ENCODE data around the gene AFAP1L2.

Gene AFAP1L2
- 1.2 to 3.3 (median 2.7) reads per million in 3 donors for total RNA-seq

GRCh38 chr10:114404171-114405010, at the start of gene AFAP1L2:
TSS of gene AFAP1L2 (minus strand) at chr10:114404502. CDS start at chr10:114404455, 47 bp downstream.
- DNase-seq, result no peak
- H3K4me3 ChIP-seq (ENCODE audit: insufficient read depth, low read depth, low read length, poor library complexity, severe bottlenecking), result no peak within 1 kb of the TSS
- H3K27me3 ChIP-seq (replicated peaks; ENCODE audit: control insufficient read depth, insufficient read depth, low read length, poor library complexity, severe bottlenecking), result peaks cover 26% of the 10 kb centered on the region
- H3K9me3 ChIP-seq (ENCODE audit: control insufficient read depth, low read length), result no peaks in the 10 kb centered on the region
- no peak within 1 kb of the TSS for H3K27ac ChIP-seq (ENCODE audit: insufficient read depth, low read length, poor library complexity, severe bottlenecking)
- no peaks in the 10 kb centered on the region for H3K4me1 ChIP-seq (ENCODE audit: control insufficient read depth, insufficient read depth, low read length, poor library complexity, severe bottlenecking)
- no peaks in the 10 kb centered on the region for H3K36me3 ChIP-seq (ENCODE audit: control insufficient read depth, insufficient read depth, low read length)

DNA sequence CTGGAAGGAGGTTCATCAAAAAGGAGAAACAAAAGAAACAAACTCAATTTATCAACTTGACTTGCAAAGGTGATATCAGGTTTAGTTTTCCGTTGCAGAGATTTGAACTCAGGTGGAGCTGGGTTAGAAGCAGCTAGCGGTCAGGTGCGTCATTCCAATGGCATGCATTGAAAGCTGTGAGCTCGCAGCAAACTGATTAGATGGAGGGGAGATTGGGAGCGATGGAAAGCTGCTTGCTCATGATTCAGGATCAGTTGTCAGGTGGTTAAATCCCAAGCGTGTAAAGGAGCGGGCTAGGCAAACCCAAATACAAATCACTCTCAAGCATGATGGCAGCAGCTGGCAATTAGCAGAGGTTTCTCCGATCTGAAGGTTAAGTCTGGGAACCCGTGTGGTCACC, 49.3 kb upstream of the AFAP1L2 start:
- peaks cover 35% of the 10 kb centered on the region for H3K36me3 ChIP-seq (ENCODE audit: control insufficient read depth, insufficient read depth, low read length)
- no peaks in the 10 kb centered on the region for H3K27me3 ChIP-seq (replicated peaks; ENCODE audit: control insufficient read depth, insufficient read depth, low read length, poor library complexity, severe bottlenecking)
- no peaks in the 10 kb centered on the region for H3K9me3 ChIP-seq (ENCODE audit: control insufficient read depth, low read length)
- no peak overlapping the region for H3K4me3 ChIP-seq (ENCODE audit: insufficient read depth, low read depth, low read length, poor library complexity, severe bottlenecking)
- H3K27ac ChIP-seq (ENCODE audit: insufficient read depth, low read length, poor library complexity, severe bottlenecking), result no peak overlapping the region
- H3K4me1 ChIP-seq (ENCODE audit: control insufficient read depth, insufficient read depth, low read length, poor library complexity, severe bottlenecking), result no peaks in the 10 kb centered on the region
- DNase-seq, result no peak

DNA sequence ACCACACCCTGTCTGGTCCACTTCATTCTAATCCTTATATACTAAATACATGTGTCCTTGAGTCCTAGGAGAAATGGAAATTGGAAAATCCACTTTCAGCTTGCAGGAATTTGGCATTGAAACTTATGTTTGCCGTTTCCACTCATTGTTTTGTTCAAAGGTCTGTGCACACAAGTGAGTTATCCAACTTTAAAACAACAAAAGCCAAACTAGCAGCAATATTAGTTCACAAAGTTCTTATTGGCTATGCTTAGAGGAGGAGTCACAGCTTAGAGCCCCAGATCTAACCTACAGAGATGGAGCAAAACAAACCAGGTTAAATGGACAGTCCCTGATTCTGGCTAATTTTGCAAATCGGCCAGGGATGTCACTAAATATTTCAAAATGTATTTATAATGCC, 44.6 kb upstream of the AFAP1L2 start:
- Histone ChIP-seq H3K36me3 (ENCODE audit: control insufficient read depth, insufficient read depth, low read length) (peaks cover 46% of the 10 kb centered on the region), H3K27ac (ENCODE audit: insufficient read depth, low read length, poor library complexity, severe bottlenecking) (no peak overlapping the region), H3K4me3 (ENCODE audit: insufficient read depth, low read depth, low read length, poor library complexity, severe bottlenecking) (no peak overlapping the region), H3K9me3 (ENCODE audit: control insufficient read depth, low read length) (no peaks in the 10 kb centered on the region), H3K4me1 (ENCODE audit: control insufficient read depth, insufficient read depth, low read length, poor library complexity, severe bottlenecking) (no peaks in the 10 kb centered on the region), H3K27me3 (replicated peaks; ENCODE audit: control insufficient read depth, insufficient read depth, low read length, poor library complexity, severe bottlenecking) (no peaks in the 10 kb centered on the region)
- no peak for DNase-seq

DNA sequence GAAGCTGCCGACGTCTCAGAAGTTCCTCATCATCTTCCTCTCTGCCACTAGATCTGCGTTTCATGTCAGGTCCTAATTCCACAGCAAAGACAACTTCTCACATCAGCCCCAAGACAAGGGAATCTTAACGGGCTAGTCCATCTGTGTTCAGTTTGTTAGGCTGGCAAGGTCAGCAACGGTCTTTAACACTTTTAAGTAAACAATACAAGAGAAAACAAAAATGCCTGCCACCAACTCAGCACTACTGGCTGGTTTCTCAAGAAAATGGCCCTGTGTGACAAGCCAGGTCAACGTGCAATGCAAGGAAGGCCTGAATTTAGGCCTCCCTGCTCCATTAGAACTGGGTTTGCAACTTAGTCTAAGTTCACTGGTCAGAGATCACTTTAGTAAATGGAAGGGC, 41.0 kb upstream of the AFAP1L2 start:
- DNase-seq, result no peak
- no peak overlapping the region for H3K4me3 ChIP-seq (ENCODE audit: insufficient read depth, low read depth, low read length, poor library complexity, severe bottlenecking)
- no peaks in the 10 kb centered on the region for H3K27me3 ChIP-seq (replicated peaks; ENCODE audit: control insufficient read depth, insufficient read depth, low read length, poor library complexity, severe bottlenecking)
- no peak overlapping the region for H3K27ac ChIP-seq (ENCODE audit: insufficient read depth, low read length, poor library complexity, severe bottlenecking)
- no peaks in the 10 kb centered on the region for H3K9me3 ChIP-seq (ENCODE audit: control insufficient read depth, low read length)
- peaks cover 53% of the 10 kb centered on the region for H3K36me3 ChIP-seq (ENCODE audit: control insufficient read depth, insufficient read depth, low read length)
- no peaks in the 10 kb centered on the region for H3K4me1 ChIP-seq (ENCODE audit: control insufficient read depth, insufficient read depth, low read length, poor library complexity, severe bottlenecking)

DNA sequence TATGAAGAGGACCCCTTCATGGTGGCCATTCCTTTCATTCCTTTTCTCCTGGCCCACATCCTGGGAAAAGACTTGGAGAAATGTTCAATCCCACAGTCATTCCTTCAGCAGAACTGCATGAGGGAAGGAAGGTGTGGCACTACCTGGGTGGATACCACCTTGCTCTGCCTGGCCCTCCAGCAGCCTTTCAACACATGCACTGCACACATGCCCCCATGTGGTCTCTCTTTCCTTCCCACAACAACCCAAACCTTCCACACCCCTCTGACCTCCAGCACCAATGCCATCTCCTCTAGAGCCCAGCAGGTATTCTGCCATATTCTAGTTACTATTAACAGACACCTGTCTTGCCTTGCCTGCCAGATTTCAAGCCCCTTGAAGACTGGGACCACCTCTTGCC, 40.5 kb upstream of the AFAP1L2 start:
- Histone ChIP-seq H3K9me3 (ENCODE audit: control insufficient read depth, low read length) (no peaks in the 10 kb centered on the region), H3K27ac (ENCODE audit: insufficient read depth, low read length, poor library complexity, severe bottlenecking) (no peak overlapping the region), H3K27me3 (replicated peaks; ENCODE audit: control insufficient read depth, insufficient read depth, low read length, poor library complexity, severe bottlenecking) (no peaks in the 10 kb centered on the region), H3K4me1 (ENCODE audit: control insufficient read depth, insufficient read depth, low read length, poor library complexity, severe bottlenecking) (no peaks in the 10 kb centered on the region), H3K36me3 (ENCODE audit: control insufficient read depth, insufficient read depth, low read length) (peaks cover 57% of the 10 kb centered on the region), H3K4me3 (ENCODE audit: insufficient read depth, low read depth, low read length, poor library complexity, severe bottlenecking) (no peak overlapping the region)
- DNase-seq, result no peak

- no peaks in the 10 kb centered on the region for H3K4me1 ChIP-seq (ENCODE audit: control insufficient read depth, insufficient read depth, low read length, poor library complexity, severe bottlenecking)
- H3K27me3 ChIP-seq (replicated peaks; ENCODE audit: control insufficient read depth, insufficient read depth, low read length, poor library complexity, severe bottlenecking), result no peaks in the 10 kb centered on the region
- H3K4me3 ChIP-seq (ENCODE audit: insufficient read depth, low read depth, low read length, poor library complexity, severe bottlenecking), result no peak overlapping the region
- DNase-seq, result no peak
- H3K36me3 ChIP-seq (ENCODE audit: control insufficient read depth, insufficient read depth, low read length), result peaks cover 66% of the 10 kb centered on the region
- no peak overlapping the region for H3K27ac ChIP-seq (ENCODE audit: insufficient read depth, low read length, poor library complexity, severe bottlenecking)
- no peaks in the 10 kb centered on the region for H3K9me3 ChIP-seq (ENCODE audit: control insufficient read depth, low read length)
Observed at GRCh38 chr10:114442091-114442630, 37.9 kb upstream of the AFAP1L2 start.

DNA sequence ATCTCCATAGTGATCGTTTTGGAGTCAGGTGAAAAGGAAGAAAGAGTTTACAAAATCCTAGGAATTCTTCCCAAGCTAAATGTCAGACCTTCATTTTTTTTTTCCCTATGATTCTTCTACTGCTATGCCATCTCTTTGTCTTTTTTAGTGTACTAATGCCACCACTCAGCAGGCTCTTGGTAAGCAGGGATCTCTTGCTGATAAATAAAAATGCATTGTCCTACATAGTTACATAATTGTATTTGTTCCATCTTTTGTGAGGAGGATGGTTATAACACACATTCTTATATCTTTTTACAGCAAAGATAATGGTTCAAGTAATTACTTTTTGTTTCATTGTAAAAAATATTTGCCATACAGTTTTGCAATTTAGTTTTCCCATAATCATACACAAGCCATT, 36.8 kb upstream of the AFAP1L2 start:
- Histone ChIP-seq H3K4me1 (ENCODE audit: control insufficient read depth, insufficient read depth, low read length, poor library complexity, severe bottlenecking) (no peaks in the 10 kb centered on the region), H3K27ac (ENCODE audit: insufficient read depth, low read length, poor library complexity, severe bottlenecking) (no peak overlapping the region), H3K4me3 (ENCODE audit: insufficient read depth, low read depth, low read length, poor library complexity, severe bottlenecking) (no peak overlapping the region), H3K9me3 (ENCODE audit: control insufficient read depth, low read length) (no peaks in the 10 kb centered on the region), H3K27me3 (replicated peaks; ENCODE audit: control insufficient read depth, insufficient read depth, low read length, poor library complexity, severe bottlenecking) (no peaks in the 10 kb centered on the region), H3K36me3 (ENCODE audit: control insufficient read depth, insufficient read depth, low read length) (peaks cover 73% of the 10 kb centered on the region)
- DNase-seq, result no peak

DNA sequence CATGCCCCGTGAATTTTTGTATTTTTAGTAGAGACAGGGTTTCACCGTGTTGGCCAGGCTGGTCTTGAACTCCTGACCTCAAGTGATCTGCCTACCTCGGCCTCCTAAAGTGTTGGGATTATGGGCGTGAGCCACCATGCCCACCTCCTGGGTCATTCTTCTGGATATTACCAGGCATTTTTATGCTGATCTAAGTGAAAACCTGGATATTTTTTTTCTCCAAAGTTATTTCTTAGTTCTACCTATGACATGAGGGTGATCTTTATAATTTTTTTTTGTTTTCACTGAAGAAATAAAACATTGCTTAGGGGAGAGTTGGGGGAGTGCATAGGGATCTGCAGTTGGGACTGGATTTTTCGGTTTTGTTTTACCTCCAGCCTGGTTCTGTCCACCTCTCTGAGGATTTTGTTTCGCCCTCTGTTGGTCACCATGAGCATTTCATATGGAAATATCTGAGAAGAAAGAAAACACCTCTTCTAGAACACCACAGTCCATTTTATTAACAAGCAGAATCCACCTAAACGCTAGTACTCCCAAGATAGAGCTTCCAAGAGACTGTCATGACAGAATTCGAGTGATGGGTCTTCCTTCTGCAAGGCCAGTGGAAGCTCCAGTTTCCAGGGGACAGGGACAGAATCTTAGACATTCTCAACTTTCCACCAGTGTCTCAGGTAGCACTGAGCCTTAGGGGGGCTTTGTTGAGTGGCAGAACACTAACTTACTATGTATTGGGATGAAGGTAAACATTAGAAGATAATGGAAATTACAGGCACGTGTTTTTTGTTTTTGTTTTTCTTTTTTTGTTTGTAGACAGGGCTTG, 33.4 kb upstream of the AFAP1L2 start:
- Histone ChIP-seq H3K4me3 (ENCODE audit: insufficient read depth, low read depth, low read length, poor library complexity, severe bottlenecking) (no peak overlapping the region), H3K9me3 (ENCODE audit: control insufficient read depth, low read length) (no peaks in the 10 kb centered on the region), H3K36me3 (ENCODE audit: control insufficient read depth, insufficient read depth, low read length) (peaks cover 81% of the 10 kb centered on the region), H3K27me3 (replicated peaks; ENCODE audit: control insufficient read depth, insufficient read depth, low read length, poor library complexity, severe bottlenecking) (no peaks in the 10 kb centered on the region), H3K4me1 (ENCODE audit: control insufficient read depth, insufficient read depth, low read length, poor library complexity, severe bottlenecking) (no peaks in the 10 kb centered on the region), H3K27ac (ENCODE audit: insufficient read depth, low read length, poor library complexity, severe bottlenecking) (no peak overlapping the region)
- DNase-seq, result no peak

DNA sequence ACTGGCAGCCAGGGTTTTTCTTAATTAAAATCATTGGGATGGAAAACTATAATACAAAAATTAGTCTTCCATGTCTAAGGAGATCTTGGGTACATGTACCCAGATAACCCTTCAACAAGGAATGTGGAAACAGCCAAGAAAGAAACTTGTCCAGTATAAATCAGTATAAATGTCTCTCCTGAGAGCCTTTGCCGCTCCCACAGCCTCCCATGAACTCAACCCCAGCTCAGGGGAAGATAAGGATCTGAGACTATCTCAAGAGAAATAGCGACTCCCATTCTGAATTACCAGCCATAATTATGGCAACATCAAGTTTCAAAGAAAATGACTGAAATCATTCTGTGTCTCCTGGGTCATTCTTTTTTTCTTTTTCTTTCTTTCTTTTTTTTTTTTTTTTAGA, 32.6 kb upstream of the AFAP1L2 start:
- Histone ChIP-seq H3K27ac (ENCODE audit: insufficient read depth, low read length, poor library complexity, severe bottlenecking) (no peak overlapping the region), H3K36me3 (ENCODE audit: control insufficient read depth, insufficient read depth, low read length) (peaks cover 81% of the 10 kb centered on the region), H3K9me3 (ENCODE audit: control insufficient read depth, low read length) (no peaks in the 10 kb centered on the region), H3K27me3 (replicated peaks; ENCODE audit: control insufficient read depth, insufficient read depth, low read length, poor library complexity, severe bottlenecking) (no peaks in the 10 kb centered on the region), H3K4me3 (ENCODE audit: insufficient read depth, low read depth, low read length, poor library complexity, severe bottlenecking) (no peak overlapping the region), H3K4me1 (ENCODE audit: control insufficient read depth, insufficient read depth, low read length, poor library complexity, severe bottlenecking) (no peaks in the 10 kb centered on the region)
- no peak for DNase-seq
